K562 (cell line): ENCODE measurements around the gene SYNCRIP. TPM values are rescaled to one million over a fixed set of nuclear protein-coding genes. Genes with fewer than 3 reads are reported as not detected.
A peak's percentile ranks its signal among the peaks of the same experiment; 100 is the strongest.

Experiments used
- ATF7 ChIP-seq: fragments of 450-650 bp; IDR thresholded peaks from 2 replicates; pipeline ENCODE4 v1.7.1; 2014; ENCODE audit warnings: mild to moderate bottlenecking, moderate library complexity
- CEBPG ChIP-seq, 3 experiments: fragments of 200-800 bp in 1 of 3; sonication (Bioruptor generic) in 1 of 3; sonication (generic) in 1 of 3; formaldehyde crosslinking in 1 of 3; IDR thresholded peaks in 2 of 3; conservative IDR thresholded peaks in 1 of 3; 2 replicates each; pipeline versions ENCODE4 v1.6.1 to v1.8.0; 2016 to 2022; ENCODE audit warnings: missing compliant biosample characterization in 2 of 3, missing genetic modification characterization in 2 of 3, mild to moderate bottlenecking in 1 of 3, missing genetic modification reagents in 1 of 3
- CHD1 ChIP-seq: fragments of 200-600 bp; sonication (generic); IDR thresholded peaks from one replicate; pipeline ENCODE4 v1.6.1; 2012; ENCODE audit warnings: mild to moderate bottlenecking, moderate library complexity, low read length, inconsistent platforms
- CHD2 ChIP-seq: IDR thresholded peaks from 2 replicates; pipeline ENCODE4 v1.6.1; 2011; ENCODE audit warnings: low read depth, low read length
- COPS2 ChIP-seq: fragments of 450-650 bp; conservative IDR thresholded peaks from 2 replicates; pipeline ENCODE4 v1.6.1; 2016; ENCODE audit warnings: mild to moderate bottlenecking, moderate library complexity
- FOSL1 ChIP-seq: fragments of 200-800 bp; sonication (Bioruptor generic); conservative IDR thresholded peaks from 2 replicates; pipeline ENCODE4 v1.6.1; 2016; ENCODE audit warnings: missing genetic modification characterization, missing compliant biosample characterization
- GTF2E2 ChIP-seq: fragments of 200-800 bp; sonication (Bioruptor generic); IDR thresholded peaks from 2 replicates; pipeline ENCODE4 v1.6.1; 2016; ENCODE audit warnings: missing genetic modification characterization, missing compliant biosample characterization
- JUN ChIP-seq, 2 experiments: sonication (generic) in 1 of 2; formaldehyde crosslinking in 1 of 2; IDR thresholded peaks; 2 replicates each; pipeline versions ENCODE4 v1.6.1 to v1.8.0; 2012 to 2022; ENCODE audit warnings: borderline replicate concordance in 2 of 2, mild to moderate bottlenecking in 2 of 2, improper control_type of control experiment in 1 of 2, low read depth in 1 of 2, low read length in 1 of 2, missing genetic modification reagents in 1 of 2
- MLLT1 ChIP-seq, 2 experiments: fragments of 450-650 bp; IDR thresholded peaks; 2 replicates each; pipeline ENCODE4 v1.6.1; 2016
- SETDB1 ChIP-seq: IDR thresholded peaks from one replicate; pipeline ENCODE4 v1.6.1; 2012; ENCODE audit warnings: low read length, control low read depth, inconsistent platforms
- SMARCB1 ChIP-seq: IDR thresholded peaks from 2 replicates; pipeline ENCODE4 v1.6.1; 2011; ENCODE audit warnings: improper control_type of control experiment, low read depth; ENCODE audit not compliant: insufficient read length
- SRSF1 ChIP-seq: fragments of 200-400 bp; formaldehyde crosslinking; IDR thresholded peaks from 2 replicates; pipeline ENCODE4 v1.6.1; 2017; ENCODE audit warnings: mild to moderate bottlenecking, low read depth, low read length, moderate library complexity
- TARDBP ChIP-seq: fragments of 450-650 bp; IDR thresholded peaks from 2 replicates; pipeline ENCODE4 v1.6.1; 2016
- THRAP3 ChIP-seq: fragments of 450-650 bp; IDR thresholded peaks from 2 replicates; pipeline ENCODE4 v1.6.1; 2016; ENCODE audit warnings: mild to moderate bottlenecking, inconsistent platforms, borderline replicate concordance
- USF1 ChIP-seq: sonication (generic); formaldehyde crosslinking; IDR thresholded peaks from 2 replicates; pipeline ENCODE4 v1.9.0; 2022; ENCODE audit warnings: mild to moderate bottlenecking, missing genetic modification reagents
- ZKSCAN8 ChIP-seq: fragments of 200-800 bp; sonication (Bioruptor generic); IDR thresholded peaks from 2 replicates; pipeline ENCODE4 v1.6.1; 2016; ENCODE audit warnings: missing genetic modification characterization, missing compliant biosample characterization
- ZNF175 ChIP-seq: fragments of 200-800 bp; sonication (Bioruptor generic); IDR thresholded peaks from 2 replicates; pipeline ENCODE4 v1.6.1; 2016; ENCODE audit warnings: low read depth, mild to moderate bottlenecking, missing genetic modification characterization, missing compliant biosample characterization
- ZNF277 ChIP-seq: fragments of 250-450 bp; sonication (Bioruptor Pico); IDR thresholded peaks from 2 replicates; pipeline ENCODE4 v1.8.0; 2022; ENCODE audit warnings: inconsistent platforms, mild to moderate bottlenecking, moderate library complexity, borderline replicate concordance
- polyA plus RNA-seq, 8 experiments: library from polyadenylated mRNA; depleted of rRNA in 4 of 8; stranded (reverse) in 5 of 8; unstranded in 3 of 8; fragments of >200 nt; fragmentation: Nextera tagmentation in 2 of 8; fragmentation: Illumina TruSeq in 1 of 8; extraction: Ambion mirVana in 2 of 8; extraction: Trizol in 1 of 8; gene quantifications; 2 replicates each; pipeline versions ENCODE4 v1.2.1 to v1.2.3, GENCODE V29; 2011 to 2014; ENCODE audit warnings: inconsistent platforms in 1 of 8, missing spikeins in 1 of 8
- total RNA-seq, 7 experiments: library from RNA; depleted of rRNA in 6 of 7; stranded (reverse); fragments of >200 nt in 6 of 7; fragmentation: Illumina TruSeq in 2 of 7; extraction: Trizol in 2 of 7; gene quantifications; 2 replicates each; pipeline versions ENCODE4 v1.2.1 to v1.2.3, GENCODE V29; 2011 to 2021; ENCODE audit warnings: low replicate concordance in 1 of 7
- TF ChIP-seq, protein P1 (sequence below): sonication (generic); formaldehyde crosslinking; IDR thresholded peaks from 2 replicates; pipeline ENCODE4 v1.8.1; 2023; ENCODE audit warnings: mild to moderate bottlenecking, missing genetic modification reagents
- TF ChIP-seq, protein P2 (sequence below): fragments of 450-650 bp; IDR thresholded peaks from 2 replicates; pipeline ENCODE4 v1.6.1; 2016

The SYNCRIP gene
- total and polyA plus RNA-seq, 9 of the 15 experiments (the other 6 are each of a cell fraction or from before 2014, with no cell fraction given): 46.5 to 295 (median 140) TPM

GRCh38 chr6:85593438-85594196, 49.1 kb downstream of the SYNCRIP start, which contains the start of gene SNX14 (continued):
- TF ChIP-seq MLLT1 (IDR thresholded peaks at IDR 0.05): 0 out of 4 replicates have a peak, but pooled peaks of 1 of the 2 experiments have one; percentile 21
- TF ChIP-seq COPS2: no peak
- peak; percentile 91 for TF ChIP-seq ATF7
- no peak for TF ChIP-seq SRSF1
- TF ChIP-seq ZNF175: no peak; the same call in 1 of the 2 replicates
- no peak; the same call in 1 of the 2 replicates for TF ChIP-seq CHD2
- no peak for TF ChIP-seq THRAP3
- TF ChIP-seq CHD1: no peak
- TF ChIP-seq, protein P1, sequence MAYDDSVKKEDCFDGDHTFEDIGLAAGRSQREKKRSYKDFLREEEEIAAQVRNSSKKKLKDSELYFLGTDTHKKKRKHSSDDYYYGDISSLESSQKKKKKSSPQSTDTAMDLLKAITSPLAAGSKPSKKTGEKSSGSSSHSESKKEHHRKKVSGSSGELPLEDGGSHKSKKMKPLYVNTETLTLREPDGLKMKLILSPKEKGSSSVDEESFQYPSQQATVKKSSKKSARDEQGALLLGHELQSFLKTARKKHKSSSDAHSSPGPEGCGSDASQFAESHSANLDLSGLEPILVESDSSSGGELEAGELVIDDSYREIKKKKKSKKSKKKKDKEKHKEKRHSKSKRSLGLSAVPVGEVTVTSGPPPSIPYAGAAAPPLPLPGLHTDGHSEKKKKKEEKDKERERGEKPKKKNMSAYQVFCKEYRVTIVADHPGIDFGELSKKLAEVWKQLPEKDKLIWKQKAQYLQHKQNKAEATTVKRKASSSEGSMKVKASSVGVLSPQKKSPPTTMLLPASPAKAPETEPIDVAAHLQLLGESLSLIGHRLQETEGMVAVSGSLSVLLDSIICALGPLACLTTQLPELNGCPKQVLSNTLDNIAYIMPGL (CRISPR knock-in tag): peak; percentile 85; the same call in 1 of the 2 replicates
- TF ChIP-seq ZKSCAN8 (CRISPR knock-in tag): no peak
- TF ChIP-seq FOSL1 (tag): peak; percentile 79
- TF ChIP-seq SETDB1: no peak
- TF ChIP-seq JUN (IDR thresholded peaks at IDR 0.05; ENCODE audit: borderline replicate concordance, low read depth, low read length): peak; percentile 70; the same call in 1 of the 2 replicates
- 0 out of 2 replicates have a peak, but pooled peaks have one; percentile 93 for TF ChIP-seq JUN (CRISPR knock-in tag; IDR thresholded peaks at IDR 0.05; ENCODE audit: borderline replicate concordance)
- TF ChIP-seq, protein P2, sequence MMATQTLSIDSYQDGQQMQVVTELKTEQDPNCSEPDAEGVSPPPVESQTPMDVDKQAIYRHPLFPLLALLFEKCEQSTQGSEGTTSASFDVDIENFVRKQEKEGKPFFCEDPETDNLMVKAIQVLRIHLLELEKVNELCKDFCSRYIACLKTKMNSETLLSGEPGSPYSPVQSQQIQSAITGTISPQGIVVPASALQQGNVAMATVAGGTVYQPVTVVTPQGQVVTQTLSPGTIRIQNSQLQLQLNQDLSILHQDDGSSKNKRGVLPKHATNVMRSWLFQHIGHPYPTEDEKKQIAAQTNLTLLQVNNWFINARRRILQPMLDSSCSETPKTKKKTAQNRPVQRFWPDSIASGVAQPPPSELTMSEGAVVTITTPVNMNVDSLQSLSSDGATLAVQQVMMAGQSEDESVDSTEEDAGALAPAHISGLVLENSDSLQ: peak; percentile 85
- no peak; the same call in none of the 2 replicates for TF ChIP-seq TARDBP
- no peak for TF ChIP-seq SMARCB1
- no peak for TF ChIP-seq ZNF277
- TF ChIP-seq GTF2E2 (tag): 0 out of 2 replicates have a peak, but pooled peaks have one; percentile 77
- peak; percentile 20; the same call in 1 of the 2 replicates for TF ChIP-seq USF1
- no peak; the same call in 1 of the 2 replicates for TF ChIP-seq CEBPG (CRISPR knock-in tag; IDR thresholded peaks at IDR 0.05)
- no peak for TF ChIP-seq CEBPG (tag; conservative IDR thresholded peaks at IDR 0.05 in 1 of 2, IDR thresholded peaks at IDR 0.05 in 1 of 2)
